Activated CD8-positive, alpha-beta T cell treated with anti-CD3 and anti-CD28 coated beads for 36 hours (primary cell): Measurements from ENCODE around the gene TUBB6. TPM values are rescaled to one million over a fixed set of nuclear protein-coding genes. Genes with fewer than 3 reads are reported as not detected.
A peak's percentile ranks its signal among the peaks of the same experiment; 100 is the strongest.

ENCODE experiments used
- ATAC-seq: fragments of 200-7000 bp; cut with Tn5 transposase; one replicate; pipeline ENCODE4 v1.10.0; 2021; ENCODE audit warnings: mild to moderate bottlenecking, moderate library complexity
- CTCF ChIA-PET: fragments of 350-600 bp; sonication (Branson Sonifier 250); formaldehyde crosslinking; loops from one replicate; lab custom pipeline; 2021; ENCODE audit warnings: antibody characterized with exemption; lab: Charles Lee
- POLR2A ChIA-PET: fragments of 350-600 bp; sonication (Branson Sonifier 250); formaldehyde crosslinking; loops from one replicate; lab custom pipeline; 2021; ENCODE audit warnings: antibody characterized with exemption; lab: Charles Lee
- DNase-seq: peaks from one replicate; pipeline ENCODE4 v3.0.0-alpha.2; 2020
- H3K27ac Mint-ChIP-seq: one replicate; pipeline ENCODE4 v1.8.0; 2021; ENCODE audit warnings: mild to moderate bottlenecking, mixed read lengths
- H3K27me3 Mint-ChIP-seq: one replicate; pipeline ENCODE4 v1.8.0; 2021; ENCODE audit warnings: mixed read lengths
- H3K36me3 Mint-ChIP-seq: one replicate; pipeline ENCODE4 v1.8.0; 2021; ENCODE audit warnings: low read depth, mixed read lengths
- H3K4me1 Mint-ChIP-seq: one replicate; pipeline ENCODE4 v1.8.0; 2021; ENCODE audit warnings: low read depth, mixed read lengths
- H3K4me3 Mint-ChIP-seq: one replicate; pipeline ENCODE4 v1.8.0; 2021; ENCODE audit warnings: mild to moderate bottlenecking, moderate library complexity, mixed read lengths
- H3K9me3 Mint-ChIP-seq: one replicate; pipeline ENCODE4 v1.8.0; 2021; ENCODE audit warnings: mixed read lengths
- intact Hi-C: fragments of 100-400 bp; cut with micrococcal nuclease; formaldehyde crosslinking; loops from one replicate; pipeline ENCODE4 v1.10.0; 2022
- total RNA-seq, 2 experiments: library from RNA; stranded (reverse); gene quantifications; one replicate each; pipeline ENCODE4 v1.2.3, GENCODE V29; 2021
- TF ChIP-seq, protein P1 (sequence below): fragments of 200-600 bp; IDR thresholded peaks from one replicate; pipeline ENCODE4 v1.8.0; 2022; ENCODE audit warnings: antibody characterized with exemption, mild to moderate bottlenecking

Gene TUBB6
- total RNA-seq, 2 experiments from 2014 or later, result 11.5 to 12.6 TPM

DNA sequence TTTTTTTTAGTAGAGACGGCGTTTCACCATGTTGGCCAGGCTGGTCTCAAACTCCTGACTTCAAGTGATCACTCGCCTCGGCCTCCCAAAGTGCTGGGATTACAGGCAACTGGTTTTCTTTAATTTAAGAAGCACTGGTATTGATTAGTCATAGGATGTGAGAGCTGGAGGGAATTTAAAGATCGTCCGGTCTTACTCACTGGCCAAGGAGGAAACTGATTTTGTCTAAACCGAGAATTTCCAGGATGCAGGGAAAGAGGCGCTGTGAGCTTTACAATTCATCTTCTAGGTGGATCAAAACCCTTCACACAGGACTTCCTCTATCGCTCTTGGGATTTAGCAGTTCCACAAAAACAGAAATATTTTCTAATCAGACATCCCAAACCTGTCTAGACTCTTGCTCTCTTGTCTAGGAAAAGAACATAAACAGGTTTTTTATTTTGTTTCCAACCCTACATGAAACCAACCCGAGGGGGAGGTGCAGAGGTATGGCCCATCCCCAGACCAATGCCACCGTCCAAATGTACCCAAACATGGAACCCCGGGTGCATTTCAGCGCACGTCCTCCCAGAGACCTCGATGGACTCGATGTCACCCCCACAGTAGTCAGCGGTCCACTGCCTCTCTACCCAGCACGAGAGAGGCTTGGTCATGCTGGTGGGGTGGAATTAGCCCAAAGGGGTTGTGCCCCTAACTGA is 12.5 kb upstream of the TUBB6 start:
- Mint-ChIP-seq H3K9me3 (no peaks in the 10 kb centered on the region), H3K27ac (no peak overlapping the region), H3K4me3 (no peak overlapping the region), H3K4me1 (no peaks in the 10 kb centered on the region), H3K36me3 (no peaks in the 10 kb centered on the region), H3K27me3 (peaks cover 3% of the 10 kb centered on the region)
- POLR2A ChIA-PET, result no interaction called here
- CTCF ChIA-PET, result interaction anchor here (1.0 kb wide), 1 partner anchor 24 kb away, joined by 3 read pairs; no protein-coding TSS in a partner anchor
- ATAC-seq (no peak), DNase-seq (no peak)
- intact Hi-C loops, result no loop called here
- TF ChIP-seq, protein P1, sequence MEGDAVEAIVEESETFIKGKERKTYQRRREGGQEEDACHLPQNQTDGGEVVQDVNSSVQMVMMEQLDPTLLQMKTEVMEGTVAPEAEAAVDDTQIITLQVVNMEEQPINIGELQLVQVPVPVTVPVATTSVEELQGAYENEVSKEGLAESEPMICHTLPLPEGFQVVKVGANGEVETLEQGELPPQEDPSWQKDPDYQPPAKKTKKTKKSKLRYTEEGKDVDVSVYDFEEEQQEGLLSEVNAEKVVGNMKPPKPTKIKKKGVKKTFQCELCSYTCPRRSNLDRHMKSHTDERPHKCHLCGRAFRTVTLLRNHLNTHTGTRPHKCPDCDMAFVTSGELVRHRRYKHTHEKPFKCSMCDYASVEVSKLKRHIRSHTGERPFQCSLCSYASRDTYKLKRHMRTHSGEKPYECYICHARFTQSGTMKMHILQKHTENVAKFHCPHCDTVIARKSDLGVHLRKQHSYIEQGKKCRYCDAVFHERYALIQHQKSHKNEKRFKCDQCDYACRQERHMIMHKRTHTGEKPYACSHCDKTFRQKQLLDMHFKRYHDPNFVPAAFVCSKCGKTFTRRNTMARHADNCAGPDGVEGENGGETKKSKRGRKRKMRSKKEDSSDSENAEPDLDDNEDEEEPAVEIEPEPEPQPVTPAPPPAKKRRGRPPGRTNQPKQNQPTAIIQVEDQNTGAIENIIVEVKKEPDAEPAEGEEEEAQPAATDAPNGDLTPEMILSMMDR, result no peak

DNA sequence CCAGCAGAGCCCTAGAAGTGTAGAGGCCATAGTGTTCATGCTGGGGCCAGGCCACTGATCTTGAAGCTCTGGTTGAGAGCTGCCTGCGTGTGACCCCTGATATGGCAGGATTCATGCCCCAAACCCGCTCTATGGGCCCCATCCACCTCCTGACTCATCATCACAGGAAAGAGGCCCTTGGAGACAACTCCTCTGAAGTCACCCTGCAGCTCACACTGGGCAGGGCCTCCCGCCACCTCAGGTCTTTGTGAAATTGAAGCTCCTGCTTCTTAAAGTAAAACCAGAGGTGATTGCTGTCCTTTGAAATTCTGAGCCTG is 12.0 kb upstream of the TUBB6 start:
- Mint-ChIP-seq H3K27ac (no peak overlapping the region), H3K9me3 (no peaks in the 10 kb centered on the region), H3K36me3 (no peaks in the 10 kb centered on the region), H3K27me3 (peaks cover 3% of the 10 kb centered on the region), H3K4me1 (no peaks in the 10 kb centered on the region), H3K4me3 (no peak overlapping the region)
- ChIA-PET CTCF (interaction anchor here (1.0 kb wide), 1 partner anchor 24 kb away, joined by 3 read pairs; no protein-coding TSS in a partner anchor), POLR2A (no interaction called here)
- DNase-seq, result peak; percentile 31
- TF ChIP-seq, protein P1, result no peak
- ATAC-seq, result peak; percentile 61
- intact Hi-C loops, result no loop called here

DNA sequence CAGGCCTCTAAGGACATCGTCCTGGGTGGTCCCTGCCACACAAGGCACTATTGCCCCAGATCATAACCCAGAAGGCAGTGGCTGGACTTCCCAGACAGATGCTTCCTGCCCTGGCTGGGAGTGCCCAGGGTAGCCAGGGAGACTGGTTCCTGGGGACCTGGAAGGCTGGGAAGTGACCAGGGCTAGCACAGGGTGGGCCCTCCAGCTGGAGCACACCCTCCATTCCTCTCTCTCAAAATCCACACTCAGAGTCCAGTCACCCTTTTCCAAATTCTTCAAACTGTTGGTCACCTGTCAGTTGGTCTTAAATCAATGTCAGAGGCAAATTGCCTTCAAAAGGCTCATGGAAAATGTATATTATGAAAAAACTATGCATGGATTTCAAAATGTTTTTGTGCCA is 11.6 kb upstream of the TUBB6 start:
- intact Hi-C loops, result no loop called here
- no peak overlapping the region for H3K4me3 Mint-ChIP-seq
- no peak for DNase-seq
- no peaks in the 10 kb centered on the region for H3K36me3 Mint-ChIP-seq
- no peak overlapping the region for H3K27ac Mint-ChIP-seq
- no peaks in the 10 kb centered on the region for H3K9me3 Mint-ChIP-seq
- POLR2A ChIA-PET, result no interaction called here
- H3K27me3 Mint-ChIP-seq, result peaks cover 3% of the 10 kb centered on the region
- CTCF ChIA-PET, result interaction anchor here (1.0 kb wide), 1 partner anchor 25 kb away, joined by 3 read pairs; no protein-coding TSS in a partner anchor
- H3K4me1 Mint-ChIP-seq, result no peaks in the 10 kb centered on the region
- ATAC-seq, result no peak
- TF ChIP-seq, protein P1, result no peak

DNA sequence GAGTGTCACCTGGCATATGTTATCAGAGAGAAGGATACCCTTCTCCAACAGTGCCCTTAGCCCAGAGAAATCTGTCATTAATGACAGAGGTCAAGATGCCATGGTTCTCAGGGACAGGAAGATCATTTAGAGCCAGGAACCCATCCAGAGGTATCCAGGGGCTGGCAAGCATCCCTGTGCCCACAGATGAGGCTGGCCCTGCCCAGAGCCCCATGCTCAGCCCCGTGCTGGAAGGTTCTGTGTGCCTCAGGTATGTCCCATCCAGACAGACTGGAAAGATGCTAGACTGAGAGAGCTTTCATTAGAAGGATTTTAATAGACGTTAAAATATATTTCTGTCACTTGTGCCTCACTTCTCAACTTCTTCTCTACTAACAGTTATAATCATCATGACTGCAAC is 8.2 kb upstream of the TUBB6 start:
- H3K9me3 Mint-ChIP-seq, result no peaks in the 10 kb centered on the region
- intact Hi-C loops, result no loop called here
- H3K4me1 Mint-ChIP-seq, result no peaks in the 10 kb centered on the region
- DNase-seq (no peak), ATAC-seq (no peak)
- H3K36me3 Mint-ChIP-seq, result no peaks in the 10 kb centered on the region
- no peak overlapping the region for H3K27ac Mint-ChIP-seq
- ChIA-PET CTCF (interaction anchor here (1.1 kb wide), 1 partner anchor 28 kb away, joined by 3 read pairs; no protein-coding TSS in a partner anchor), POLR2A (no interaction called here)
- H3K4me3 Mint-ChIP-seq, result no peak overlapping the region
- TF ChIP-seq, protein P1, result no peak
- H3K27me3 Mint-ChIP-seq, result peaks cover 10% of the 10 kb centered on the region

DNA sequence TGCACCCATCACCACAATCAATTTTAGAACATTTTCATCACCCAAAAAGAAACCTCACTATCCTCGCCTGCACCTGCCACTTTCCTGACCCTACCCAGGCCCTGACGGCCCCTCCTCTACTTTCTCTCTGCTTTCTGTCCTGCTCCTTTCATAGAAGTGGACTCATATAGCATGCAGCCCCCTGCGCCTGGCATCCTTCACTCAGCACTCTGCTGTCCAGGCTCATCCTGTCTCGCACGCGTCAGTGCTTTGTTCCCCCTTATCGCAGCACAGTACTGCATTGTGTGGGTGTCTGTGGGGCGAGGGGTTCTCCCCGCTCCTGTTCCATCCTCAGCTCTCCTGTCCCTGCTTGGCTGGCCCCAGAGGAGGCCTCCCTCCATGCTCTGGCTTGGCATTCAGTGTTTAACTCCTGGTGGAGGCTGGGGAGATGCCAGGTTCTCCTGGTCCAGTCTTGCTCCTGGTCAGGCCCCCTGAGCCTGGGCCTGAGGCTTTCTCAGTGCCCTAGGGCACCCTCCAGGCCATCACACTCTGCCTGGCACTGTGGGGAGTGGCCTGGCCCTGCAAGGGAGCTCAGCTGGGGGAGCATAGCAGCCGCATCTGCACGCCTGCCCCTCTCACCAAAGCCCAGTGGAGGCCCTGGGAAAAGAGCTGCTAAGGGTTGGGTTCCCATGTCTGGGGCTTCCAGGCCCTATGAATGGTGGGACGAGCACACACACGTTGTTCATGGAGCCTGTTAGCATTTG is 6.6 kb upstream of the TUBB6 start:
- peaks cover 21% of the 10 kb centered on the region for H3K27me3 Mint-ChIP-seq
- no peaks in the 10 kb centered on the region for H3K36me3 Mint-ChIP-seq
- no peaks in the 10 kb centered on the region for H3K9me3 Mint-ChIP-seq
- no peaks in the 10 kb centered on the region for H3K4me1 Mint-ChIP-seq
- no peak overlapping the region for H3K27ac Mint-ChIP-seq
- POLR2A ChIA-PET, result no interaction called here
- intact Hi-C loops, result no loop called here
- CTCF ChIA-PET, result no interaction called here
- ATAC-seq (no peak), DNase-seq (no peak)
- TF ChIP-seq, protein P1, result no peak
- no peak overlapping the region for H3K4me3 Mint-ChIP-seq
